ENCODE data around the gene IL17REL.

Gene IL17REL

GRCh38 chr22:49955581-49956417 is 56.8 kb downstream of the IL17REL start:
- TF ChIP-seq CTCF (IDR thresholded peaks at IDR 0.05; ENCODE audit: low read length) (no peak), EZH2 (IDR thresholded peaks at IDR 0.05; ENCODE audit: borderline replicate concordance, low read length) (no peak)
- no peaks in the 10 kb centered on the region for H4K20me1 ChIP-seq (ENCODE audit: insufficient read depth, low read length)
- H2AFZ ChIP-seq (ENCODE audit: low read length), result no peak overlapping the region
- no peak overlapping the region for H3K4me2 ChIP-seq (ENCODE audit: low read length)
- peaks cover 9% of the 10 kb centered on the region for H3K4me1 ChIP-seq (ENCODE audit: insufficient read depth, low read length, severe bottlenecking)
- 0 out of 2 replicates have a peak, but pooled peaks cover 6% of the 10 kb centered on the region for H3K27me3 ChIP-seq (ENCODE audit: insufficient read depth, low read length)
- H3K27ac ChIP-seq (ENCODE audit: low read depth, low read length, poor library complexity, severe bottlenecking), result no peak overlapping the region
- H3K9me2 ChIP-seq (ENCODE audit: low read depth, low read length), result no peaks in the 10 kb centered on the region
- H3K9me3 ChIP-seq (ENCODE audit: low read length), result no peaks in the 10 kb centered on the region
- H3K9ac ChIP-seq (ENCODE audit: low read length), result no peak overlapping the region
- no peaks in the 10 kb centered on the region for H3K79me2 ChIP-seq (ENCODE audit: insufficient read depth, low read length)
- H3F3A ChIP-seq (ENCODE audit: insufficient read depth, low read length), result no peaks in the 10 kb centered on the region
- no peak overlapping the region for H3K4me3 ChIP-seq (ENCODE audit: low read depth, low read length, poor library complexity, severe bottlenecking)
- no peaks in the 10 kb centered on the region for H3K36me3 ChIP-seq (ENCODE audit: insufficient read depth, low read length)

DNA sequence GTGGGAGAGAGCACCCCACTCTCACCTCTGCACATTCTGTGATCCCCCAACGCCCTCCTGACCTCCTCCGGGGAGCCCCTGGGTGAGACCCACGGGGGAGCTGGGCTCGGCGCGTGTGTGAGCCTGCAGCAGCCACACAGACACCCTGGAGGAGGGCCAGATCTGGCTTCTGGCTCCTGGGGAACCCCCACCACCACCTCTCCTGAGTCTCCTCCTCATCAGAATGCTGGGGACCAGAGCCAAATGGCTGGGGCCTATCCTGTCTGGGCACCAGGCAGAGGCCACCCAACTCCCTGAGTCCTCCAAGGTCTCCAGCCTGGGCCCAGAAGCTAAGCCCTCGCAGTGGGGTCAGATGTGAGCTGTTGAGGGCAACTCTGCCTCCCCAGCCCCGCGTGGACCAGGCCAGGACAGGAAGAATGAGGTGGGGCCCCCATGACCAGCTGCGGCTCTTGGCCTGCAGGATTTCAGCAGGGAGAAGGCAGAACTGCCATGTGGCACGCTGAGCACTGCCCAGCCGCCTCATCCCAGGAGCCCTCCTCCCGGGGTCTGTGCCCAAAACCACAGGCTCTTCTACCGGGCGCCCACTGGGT is 57.5 kb downstream of the IL17REL start:
- Histone ChIP-seq H3F3A (ENCODE audit: insufficient read depth, low read length) (no peaks in the 10 kb centered on the region), H3K27ac (ENCODE audit: low read depth, low read length, poor library complexity, severe bottlenecking) (no peak overlapping the region), H3K4me2 (ENCODE audit: low read length) (no peak overlapping the region), H3K4me3 (ENCODE audit: low read depth, low read length, poor library complexity, severe bottlenecking) (no peak overlapping the region), H3K9ac (ENCODE audit: low read length) (no peak overlapping the region), H3K4me1 (ENCODE audit: insufficient read depth, low read length, severe bottlenecking) (peaks cover 8% of the 10 kb centered on the region), H3K27me3 (ENCODE audit: insufficient read depth, low read length) (0 out of 2 replicates have a peak, but pooled peaks cover 6% of the 10 kb centered on the region), H4K20me1 (ENCODE audit: insufficient read depth, low read length) (no peaks in the 10 kb centered on the region), H3K9me2 (ENCODE audit: low read depth, low read length) (no peaks in the 10 kb centered on the region), H3K79me2 (ENCODE audit: insufficient read depth, low read length) (no peaks in the 10 kb centered on the region), H3K9me3 (ENCODE audit: low read length) (no peaks in the 10 kb centered on the region), H3K36me3 (ENCODE audit: insufficient read depth, low read length) (no peaks in the 10 kb centered on the region), H2AFZ (ENCODE audit: low read length) (no peak overlapping the region)
- TF ChIP-seq CTCF (IDR thresholded peaks at IDR 0.05; ENCODE audit: low read length) (no peak), EZH2 (IDR thresholded peaks at IDR 0.05; ENCODE audit: borderline replicate concordance, low read length) (no peak)

DNA sequence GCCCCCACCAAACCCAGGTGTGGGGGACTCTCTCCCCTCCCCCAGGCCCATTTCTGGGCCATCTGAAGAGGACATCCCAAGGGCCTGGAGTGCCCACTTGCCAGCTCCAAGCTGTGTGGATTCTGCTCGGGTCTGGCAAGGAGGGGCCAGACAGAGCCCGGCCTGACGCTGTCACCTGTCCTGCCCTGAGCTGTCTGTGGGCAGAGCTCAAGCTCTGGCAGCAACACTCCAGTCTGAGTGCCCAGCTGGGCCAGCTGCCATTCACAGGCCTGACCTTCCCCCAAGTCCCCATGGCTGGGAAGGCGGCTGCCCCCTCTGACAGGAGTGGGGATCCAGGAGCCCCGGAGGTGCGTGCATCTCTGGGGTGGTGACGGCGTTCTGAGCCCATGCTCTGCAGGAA is 58.2 kb downstream of the IL17REL start:
- Histone ChIP-seq H3K4me1 (ENCODE audit: insufficient read depth, low read length, severe bottlenecking) (peaks cover 1% of the 10 kb centered on the region), H3K4me2 (ENCODE audit: low read length) (no peak overlapping the region), H3K9ac (ENCODE audit: low read length) (no peak overlapping the region), H3K4me3 (ENCODE audit: low read depth, low read length, poor library complexity, severe bottlenecking) (no peak overlapping the region), H3K9me3 (ENCODE audit: low read length) (no peaks in the 10 kb centered on the region), H3K36me3 (ENCODE audit: insufficient read depth, low read length) (no peaks in the 10 kb centered on the region), H3K9me2 (ENCODE audit: low read depth, low read length) (no peaks in the 10 kb centered on the region), H3K27me3 (ENCODE audit: insufficient read depth, low read length) (0 out of 2 replicates have a peak, but pooled peaks cover 6% of the 10 kb centered on the region), H2AFZ (ENCODE audit: low read length) (no peak overlapping the region), H4K20me1 (ENCODE audit: insufficient read depth, low read length) (no peaks in the 10 kb centered on the region), H3K79me2 (ENCODE audit: insufficient read depth, low read length) (no peaks in the 10 kb centered on the region), H3K27ac (ENCODE audit: low read depth, low read length, poor library complexity, severe bottlenecking) (no peak overlapping the region), H3F3A (ENCODE audit: insufficient read depth, low read length) (no peaks in the 10 kb centered on the region)
- TF ChIP-seq CTCF (IDR thresholded peaks at IDR 0.05; ENCODE audit: low read length), result no peak
- TF ChIP-seq EZH2 (IDR thresholded peaks at IDR 0.05; ENCODE audit: borderline replicate concordance, low read length), result no peak

Measured in OCI-LY1 (cell line).